T-helper 22 cell (primary cell): ENCODE data around the gene UNC13C.

Experiments
- DNase-seq: peaks from one replicate; pipeline ENCODE4 v3.0.0-alpha.2; 2020; ENCODE audit warnings: low read depth

Gene UNC13C

DNA sequence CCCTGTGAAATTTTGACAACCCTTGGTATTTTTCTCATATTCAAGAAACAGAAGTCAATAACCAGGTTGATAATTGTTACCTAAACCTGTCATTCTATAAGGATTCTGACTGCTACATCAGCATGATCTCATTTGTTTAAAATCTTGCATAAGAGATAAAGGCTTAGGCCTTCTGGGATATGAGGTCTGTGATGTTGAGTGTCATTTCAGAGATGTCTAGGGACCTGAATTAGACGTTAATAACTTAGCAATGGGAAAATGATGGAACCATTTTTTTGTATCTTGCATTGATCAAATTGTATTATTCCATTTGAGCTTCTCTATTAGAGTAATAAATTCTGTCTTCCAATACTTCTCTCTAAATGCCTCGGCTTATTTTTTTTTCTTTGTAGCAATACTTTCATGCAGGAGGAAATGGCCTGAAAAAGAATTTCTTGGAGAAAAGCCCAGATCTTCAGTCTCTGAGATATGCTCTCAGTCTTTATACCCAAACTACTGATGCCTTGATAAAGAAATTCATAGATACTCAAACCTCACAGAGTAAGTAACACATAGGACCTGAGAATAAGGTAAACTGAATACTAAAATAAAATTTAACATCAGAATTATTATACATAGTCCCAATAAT, 589.3 kb downstream of the UNC13C start:
- DNase-seq = no peak

DNA sequence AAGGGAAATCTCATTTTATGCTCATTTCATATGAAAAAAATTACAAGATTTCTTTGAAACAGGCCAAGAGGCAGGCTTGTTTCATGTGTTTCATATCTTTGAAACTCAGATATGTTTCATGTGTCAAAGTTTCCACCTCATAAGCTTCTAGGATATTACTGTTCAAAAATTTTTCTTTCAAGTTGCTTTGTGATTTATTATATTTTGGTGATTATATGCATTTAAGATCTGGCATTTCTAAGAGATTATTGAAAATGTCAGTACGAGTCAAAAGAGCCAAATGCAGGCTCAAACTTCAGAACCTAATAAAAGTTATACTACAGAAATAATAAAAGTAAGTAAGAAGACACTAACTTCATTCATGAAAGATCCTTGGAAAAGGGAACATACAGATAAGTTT, 590.1 kb downstream of the UNC13C start:
- DNase-seq = no peak

DNA sequence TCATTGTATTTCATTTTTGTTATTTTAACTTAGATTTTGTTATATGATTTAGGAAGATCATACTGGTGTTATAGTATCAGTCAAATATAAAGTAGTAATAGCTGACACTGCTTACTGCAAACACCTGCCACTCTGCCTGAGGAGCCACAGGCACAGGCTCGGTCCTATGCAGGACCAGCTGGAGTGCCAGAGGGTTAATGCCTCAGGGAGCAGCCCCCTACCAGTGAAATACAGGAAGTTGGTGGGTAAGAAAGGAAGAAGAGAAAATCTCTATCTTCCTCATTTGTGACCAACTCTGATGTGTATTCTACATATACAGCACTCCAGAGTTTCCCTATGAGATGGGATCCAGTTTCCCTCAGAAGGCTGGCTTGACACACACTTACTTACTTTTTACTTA, 593.3 kb downstream of the UNC13C start:
- no peak for DNase-seq

DNA sequence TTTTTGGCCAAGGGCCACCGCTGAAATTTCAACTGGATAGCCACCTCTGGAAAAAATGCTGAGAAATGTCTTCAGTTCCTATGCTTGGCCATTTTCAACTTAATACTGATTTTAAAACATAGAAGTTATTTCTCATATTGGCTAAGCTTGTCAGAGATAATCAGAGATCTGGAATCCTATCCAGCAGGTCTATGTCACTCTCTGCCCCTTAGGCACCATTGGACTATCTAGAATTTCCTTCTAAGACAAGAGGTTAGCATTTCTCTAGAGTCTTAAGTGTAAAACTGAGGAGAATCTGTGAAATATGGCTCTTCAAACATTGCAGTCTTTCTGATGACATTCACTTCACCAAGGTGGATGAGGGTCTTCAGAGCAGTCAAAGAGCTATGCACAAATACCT, 597.3 kb downstream of the UNC13C start:
- no peak for DNase-seq

DNA sequence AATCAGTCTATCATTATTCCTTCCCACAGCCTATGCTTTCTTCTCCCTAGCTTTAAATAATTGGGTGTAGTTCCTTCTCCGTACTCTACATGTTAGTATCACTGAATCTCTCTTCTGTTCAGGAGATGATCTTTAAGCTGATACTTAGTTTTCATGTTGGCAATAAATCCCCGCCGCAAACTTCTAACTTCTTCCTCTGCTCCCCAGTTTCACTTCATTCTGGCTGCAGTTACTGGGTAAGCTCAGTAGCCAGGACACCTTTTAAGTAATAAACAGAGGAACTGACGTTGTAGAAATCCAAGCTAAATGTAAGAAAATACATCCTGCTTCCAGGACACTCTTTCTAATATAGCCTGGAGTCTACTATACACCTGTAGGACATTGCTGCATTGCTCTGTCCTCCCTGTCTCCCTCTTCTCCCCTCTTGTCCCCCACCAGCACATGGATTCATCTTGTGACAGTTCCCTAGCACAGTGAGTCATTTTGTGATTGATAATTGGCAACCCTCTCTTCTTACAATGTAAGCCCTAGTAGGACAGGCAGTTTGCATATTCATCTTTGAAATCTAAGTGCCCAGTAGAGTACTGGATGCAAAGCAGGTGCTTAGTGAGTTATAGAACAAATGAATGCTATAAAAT, 598.2 kb downstream of the UNC13C start:
- DNase-seq = no peak

DNA sequence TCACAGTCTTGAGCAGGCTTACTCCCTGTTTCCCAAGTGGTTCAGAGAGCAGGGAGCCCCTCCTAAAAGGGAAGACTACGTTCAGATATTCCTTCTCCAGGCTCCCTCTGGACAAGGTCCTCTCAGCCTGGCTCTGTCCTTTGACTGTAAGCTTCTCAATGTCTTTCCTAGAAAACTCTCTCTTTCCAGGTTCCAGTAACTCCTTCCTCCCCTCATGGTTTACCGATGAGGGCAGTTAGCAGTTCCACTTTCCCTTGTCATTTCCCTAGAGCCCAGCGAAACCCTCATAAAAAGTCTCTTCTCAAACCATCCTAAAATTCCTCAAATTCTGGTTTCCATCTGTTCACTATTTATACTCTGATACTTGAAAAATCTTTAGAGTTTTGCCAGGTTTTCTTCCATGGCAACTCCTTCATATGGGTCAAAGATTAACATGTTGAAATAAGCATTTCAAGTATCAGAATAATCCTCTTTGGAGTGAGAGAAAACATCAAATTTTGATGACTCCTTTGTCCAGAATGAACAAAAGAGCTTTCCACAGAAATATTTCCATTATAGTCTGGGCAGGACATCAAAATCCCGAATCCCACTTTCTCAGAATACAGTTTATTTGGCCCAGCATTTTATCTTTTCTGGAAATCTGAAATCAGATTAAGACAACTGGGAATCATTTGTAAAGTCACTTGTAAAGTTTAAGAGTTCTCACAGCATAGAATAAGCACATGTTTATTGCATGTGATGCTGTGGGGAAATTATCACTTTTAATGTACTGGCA, 599.4 kb downstream of the UNC13C start:
- DNase-seq = no peak

DNA sequence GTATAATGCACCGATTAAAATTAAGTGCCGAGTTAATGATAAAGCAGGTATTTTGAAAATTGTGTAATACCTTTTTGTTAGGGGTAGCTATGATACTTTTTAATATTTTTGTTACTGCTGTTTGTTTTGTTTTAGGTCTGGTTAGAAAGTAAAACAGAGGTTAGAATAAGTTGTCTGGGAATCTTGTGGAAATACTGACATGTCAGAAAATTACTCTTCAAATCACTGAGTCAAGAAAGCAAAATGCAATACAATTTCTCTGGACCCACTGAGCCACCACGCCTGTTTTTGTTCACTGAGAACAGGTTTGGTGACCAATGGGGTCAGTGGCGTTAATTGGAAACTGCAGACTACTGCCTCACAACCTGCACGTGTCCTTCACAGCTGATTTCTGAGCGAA, 601.6 kb downstream of the UNC13C start:
- no peak for DNase-seq

DNA sequence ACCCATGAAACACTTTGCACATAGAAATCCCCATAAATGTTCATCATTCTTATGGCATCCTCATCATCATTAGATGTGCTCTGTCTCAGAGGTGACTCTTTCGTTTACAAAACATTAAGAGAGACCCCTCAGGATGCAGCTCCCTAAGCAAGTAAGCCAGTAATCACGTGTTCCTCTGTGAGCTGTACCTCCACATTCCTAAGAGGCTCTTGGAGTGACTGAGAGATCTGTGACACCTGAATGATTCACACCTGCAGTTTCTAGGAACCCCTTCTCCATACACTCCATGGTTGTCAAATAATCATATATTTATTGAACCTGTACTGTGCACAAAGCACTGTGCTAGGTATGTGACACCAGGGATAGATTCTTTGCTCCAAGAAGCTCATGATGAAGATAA, 602.4 kb downstream of the UNC13C start:
- DNase-seq = no peak

DNA sequence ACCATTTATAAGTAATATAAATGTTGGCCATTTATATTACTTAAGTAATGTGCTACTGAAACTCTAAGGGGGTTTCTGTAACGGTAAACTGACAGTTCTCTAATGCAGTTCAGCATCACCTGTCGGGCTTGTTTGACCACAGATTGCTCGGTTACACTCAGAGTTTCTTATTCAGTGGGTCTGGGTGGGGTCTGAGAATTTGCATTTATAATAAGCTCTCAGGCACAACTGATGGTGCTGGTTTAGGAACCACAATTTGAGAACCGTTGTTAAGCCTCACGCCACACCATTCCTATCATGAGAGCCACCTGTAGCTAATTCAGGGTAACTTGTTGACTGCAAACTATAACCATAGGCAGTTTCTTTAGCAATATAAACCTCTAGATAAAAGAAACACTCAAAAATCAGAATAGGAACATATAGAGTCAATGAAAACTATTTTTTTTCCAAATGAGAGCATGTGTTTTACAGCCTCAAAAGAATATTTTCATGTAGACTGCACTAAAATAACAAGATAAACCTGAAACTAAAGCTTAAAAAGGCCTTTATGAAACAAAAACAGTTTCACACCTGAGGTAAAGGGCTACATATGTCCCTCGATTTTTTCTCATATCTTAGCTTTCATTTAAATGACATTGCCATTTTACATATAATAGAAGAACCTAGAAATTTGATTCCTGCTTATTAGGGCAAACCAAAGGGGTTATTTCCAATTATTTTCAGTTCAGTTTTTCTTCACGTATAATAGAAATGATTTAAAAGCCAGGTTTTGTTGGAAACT, 604.8 kb downstream of the UNC13C start:
- DNase-seq = no peak

DNA sequence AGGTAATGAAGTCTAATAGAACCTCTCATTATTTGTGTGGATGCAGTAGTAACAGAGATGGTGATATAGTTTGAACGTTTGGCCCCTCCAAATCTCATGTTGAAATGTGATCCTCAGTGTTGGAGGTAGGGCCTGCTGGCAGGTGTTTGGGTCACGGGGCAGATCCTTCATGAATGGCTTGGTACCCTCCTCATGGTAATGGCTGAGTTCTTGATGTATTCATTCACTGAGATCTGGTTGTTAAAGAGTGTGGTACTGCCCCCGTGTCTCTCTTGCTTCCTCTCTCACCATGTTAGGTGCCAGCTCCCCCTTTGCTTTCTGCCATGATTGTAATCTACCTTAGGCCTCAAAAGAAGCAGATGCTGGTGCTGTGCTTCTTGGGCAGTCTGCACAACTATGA, 606.8 kb downstream of the UNC13C start:
- no peak for DNase-seq

DNA sequence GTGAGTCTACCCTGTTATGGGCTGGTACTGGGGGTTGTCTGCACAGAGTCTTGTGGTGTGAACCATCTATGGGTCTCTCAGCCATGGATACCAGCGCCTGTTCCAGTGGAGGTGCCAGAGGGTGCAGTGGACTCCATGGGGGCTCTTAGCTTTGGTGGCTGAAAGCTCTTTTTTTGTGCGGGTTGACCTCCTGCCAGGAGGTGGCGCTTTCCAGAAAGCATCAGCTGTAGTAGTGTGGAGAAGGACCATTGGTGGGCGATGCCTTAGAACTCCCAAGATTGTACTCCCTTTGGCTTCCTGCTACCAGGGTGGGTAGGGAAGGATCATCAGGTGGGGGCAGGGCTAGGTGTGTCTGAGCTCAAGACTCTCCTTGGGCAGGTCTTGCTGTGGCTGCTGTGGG, 615.9 kb downstream of the UNC13C start:
- no peak for DNase-seq

DNA sequence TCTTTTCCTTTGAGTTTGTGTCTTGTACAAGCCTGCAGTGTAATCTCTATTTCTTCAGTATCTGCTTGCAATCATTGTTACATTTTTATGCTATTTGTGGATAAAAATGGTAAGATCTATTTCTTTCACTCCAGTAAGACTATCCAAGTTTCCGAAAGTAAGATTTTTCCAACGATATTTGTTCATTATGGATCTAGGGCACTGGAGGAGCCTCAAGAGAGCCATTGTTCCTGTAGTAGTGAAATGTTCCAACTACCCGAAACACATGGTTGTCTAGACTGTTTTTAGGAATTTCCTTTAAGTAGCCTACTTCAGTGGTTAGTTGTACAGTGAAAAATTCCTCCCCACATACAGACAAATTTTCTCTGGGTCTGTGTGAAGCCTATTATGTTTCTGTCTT, 621.1 kb downstream of the UNC13C start:
- no peak for DNase-seq

DNA sequence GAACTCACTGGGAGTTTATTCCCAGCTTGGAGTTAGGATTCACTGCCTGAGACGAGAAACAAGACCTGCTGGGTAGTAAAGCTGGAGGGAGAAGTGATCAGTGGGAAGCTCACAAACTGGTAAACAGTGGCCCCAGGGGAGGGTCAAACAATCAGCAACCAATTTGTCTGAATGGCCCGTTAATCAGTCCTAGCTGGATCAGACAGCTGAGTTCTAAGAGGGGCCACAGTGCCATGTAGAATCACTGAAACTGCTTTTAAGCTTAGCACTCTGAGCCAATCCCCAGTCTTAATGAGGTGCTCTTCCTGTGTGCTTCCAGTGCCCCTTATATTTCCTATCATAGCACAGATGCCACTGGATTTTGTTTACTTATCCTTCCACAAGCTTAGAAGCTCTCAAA, 626.8 kb downstream of the UNC13C start:
- DNase-seq = no peak

DNA sequence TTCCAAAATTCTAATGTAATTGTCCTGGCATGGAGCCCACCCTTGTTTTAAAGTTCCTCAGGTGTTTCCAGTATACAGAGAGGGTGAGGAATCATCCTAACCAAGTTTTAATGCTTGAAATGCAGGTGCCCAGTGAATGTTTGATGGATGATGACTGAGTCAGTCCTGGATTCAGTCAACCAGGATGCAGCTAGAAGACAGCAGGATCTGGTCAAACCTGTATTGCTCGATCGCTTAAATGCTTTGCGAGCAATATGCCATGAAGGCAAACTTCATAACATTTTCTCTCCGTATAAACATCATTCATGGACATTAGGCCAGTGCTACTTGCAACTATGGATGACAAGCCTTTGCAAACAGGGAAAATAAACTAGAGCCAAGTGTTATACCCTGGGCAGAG, 627.3 kb downstream of the UNC13C start:
- DNase-seq = no peak

DNA sequence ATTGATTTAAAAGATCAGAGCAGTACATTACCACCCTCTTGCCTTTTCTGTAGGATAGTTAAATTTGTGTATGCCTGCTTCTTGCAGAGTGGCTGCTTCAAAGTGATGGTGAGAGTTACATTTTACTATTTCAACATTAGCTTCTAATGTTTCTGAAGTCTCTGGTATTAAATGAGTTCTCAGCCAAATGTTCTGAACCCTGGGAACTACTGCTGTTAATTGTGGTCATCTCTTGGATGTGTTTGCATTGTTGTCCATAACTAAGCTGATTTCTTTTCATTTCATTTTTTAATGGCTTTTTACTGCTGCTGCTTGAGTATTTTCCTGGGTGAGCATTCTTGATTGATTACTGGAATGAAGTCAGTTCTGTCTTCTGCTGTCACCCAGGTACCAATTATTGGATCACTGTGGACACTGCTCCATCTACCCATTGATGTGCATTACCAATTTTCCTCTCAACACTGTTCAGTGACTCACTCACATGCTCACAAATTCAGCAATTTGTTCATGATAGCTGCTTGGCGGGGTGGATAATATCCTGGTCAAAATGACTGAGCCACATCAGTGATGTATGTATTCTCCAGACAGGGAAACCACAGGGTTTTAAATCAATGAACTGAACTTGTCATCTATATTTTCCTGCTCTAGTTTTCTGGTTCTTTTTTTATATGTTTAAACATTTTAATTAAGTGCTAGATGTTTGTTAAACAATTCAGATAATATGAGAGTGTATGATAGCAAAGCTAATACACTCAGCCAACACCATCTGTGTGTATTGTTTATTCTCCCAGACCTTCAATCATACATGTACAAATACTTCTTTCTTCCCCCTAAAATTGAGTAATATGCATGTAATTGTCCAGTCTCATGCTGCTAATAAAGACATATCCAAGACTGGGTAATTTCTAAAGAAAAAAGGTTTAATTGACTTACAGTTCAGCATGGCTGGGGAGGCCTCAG, 630.9 kb downstream of the UNC13C start:
- DNase-seq = no peak

DNA sequence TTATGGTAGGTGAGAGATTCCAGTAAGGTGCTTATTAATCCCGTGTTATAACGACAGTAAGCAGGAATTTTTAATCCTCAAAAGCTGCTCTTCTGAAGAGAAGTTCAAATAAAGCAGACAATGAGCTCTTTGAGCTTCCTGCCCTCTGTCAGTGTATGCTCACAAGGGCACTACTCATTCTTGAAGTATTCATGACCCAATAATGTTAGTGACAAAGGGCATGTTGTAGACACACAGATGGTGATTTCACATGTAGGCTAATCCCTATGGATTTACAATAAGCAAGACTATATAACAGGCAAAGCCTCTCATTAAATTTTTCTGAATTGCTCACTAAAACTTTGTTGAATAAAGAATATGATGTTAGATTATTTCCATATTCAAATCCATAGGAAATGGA, 639.9 kb downstream of the UNC13C start:
- DNase-seq = no peak

DNA sequence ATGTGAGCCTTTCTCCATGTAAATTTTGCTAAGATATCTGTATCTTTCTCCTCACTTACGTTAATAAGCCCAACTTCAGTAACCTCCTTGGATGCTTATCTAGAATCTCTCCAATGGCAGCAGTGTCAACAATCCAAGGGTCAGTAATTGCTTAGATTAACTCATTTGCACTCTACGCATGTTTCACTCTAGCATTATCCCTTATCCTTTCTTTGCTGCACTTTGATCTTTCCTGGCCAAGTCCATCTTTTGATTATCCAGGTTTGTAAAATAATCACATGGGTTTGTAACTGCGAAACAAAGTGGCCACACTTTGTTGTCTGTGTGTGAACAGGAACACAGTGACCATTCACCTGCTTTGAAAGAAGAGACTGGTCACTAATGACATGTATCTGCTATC, 640.9 kb downstream of the UNC13C start:
- DNase-seq = no peak

DNA sequence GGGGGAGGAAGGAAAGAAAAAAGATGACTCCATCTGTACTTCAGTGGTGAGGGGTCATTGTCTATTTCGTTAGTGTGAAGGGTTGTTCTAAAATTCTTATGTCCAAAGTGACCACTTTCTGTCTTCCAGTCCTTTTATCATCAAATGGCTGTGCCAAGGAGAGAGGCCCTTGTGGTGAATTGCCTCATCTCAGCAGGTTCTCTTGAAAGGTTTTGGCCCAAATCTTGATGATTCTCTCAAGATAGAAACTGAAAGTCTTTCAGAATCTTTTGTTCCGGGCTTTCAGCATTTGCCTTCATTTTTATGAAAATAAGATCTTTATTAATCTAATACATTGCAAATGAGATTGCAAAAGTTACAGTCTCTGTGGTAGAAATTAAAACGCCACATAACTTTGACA, 642.7 kb downstream of the UNC13C start:
- DNase-seq = no peak

DNA sequence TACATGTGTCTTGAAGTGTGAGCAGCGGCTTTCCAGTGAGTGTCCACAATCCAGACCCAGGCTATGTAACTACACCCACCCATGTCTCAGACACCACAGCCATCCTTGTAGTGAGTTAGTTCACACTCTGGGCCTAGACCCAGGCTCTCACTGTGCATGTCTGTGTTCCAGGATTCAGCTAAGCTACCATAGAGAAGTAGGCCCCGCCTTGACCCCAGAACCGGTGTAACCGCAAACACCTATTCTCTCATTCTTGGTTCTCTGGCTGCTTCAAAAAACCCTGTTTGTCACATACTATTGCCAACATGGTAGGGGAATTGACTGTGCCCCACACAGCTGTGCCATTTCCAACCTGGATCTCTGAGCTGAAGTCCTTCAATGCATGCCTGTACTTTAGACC, 657.9 kb downstream of the UNC13C start:
- DNase-seq = no peak

DNA sequence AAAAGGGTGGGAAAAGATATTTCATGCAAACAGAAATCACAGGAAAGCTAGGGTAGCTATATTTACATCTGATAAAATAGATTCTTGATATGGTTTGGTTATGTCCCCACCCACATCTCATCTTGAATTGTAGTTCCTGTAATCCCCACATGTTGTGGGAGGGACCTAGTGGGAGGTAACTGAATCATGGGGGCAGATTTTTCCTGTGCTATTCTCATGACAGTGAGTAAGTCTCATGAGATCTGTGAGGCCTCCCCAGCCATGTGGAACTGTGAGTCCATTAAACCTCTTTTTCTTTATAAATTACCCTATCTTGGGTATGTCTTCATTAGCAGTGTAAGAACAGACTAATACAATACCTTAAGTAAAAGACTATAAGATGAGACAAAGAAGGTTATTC, 660.4 kb downstream of the UNC13C start:
- no peak for DNase-seq

DNA sequence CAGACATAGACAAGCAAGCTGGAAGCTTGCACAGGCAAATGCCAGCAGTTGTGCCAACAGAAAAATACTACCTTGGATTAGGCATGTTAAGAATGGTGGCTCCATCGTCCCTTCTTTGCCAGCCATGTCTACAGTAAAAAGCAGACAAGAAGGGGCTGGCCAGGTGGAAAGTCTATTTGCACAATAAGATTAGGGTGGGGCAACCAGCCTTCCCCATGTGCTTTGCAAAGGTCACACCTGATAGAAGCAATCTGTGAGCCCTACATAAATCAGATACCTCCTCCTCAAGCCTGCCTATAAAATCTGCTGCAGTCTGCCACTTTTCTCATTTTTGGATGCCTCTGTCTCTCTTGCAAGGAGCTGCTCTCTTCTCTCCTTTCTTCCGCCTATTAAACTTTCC, 662.6 kb downstream of the UNC13C start:
- no peak for DNase-seq

DNA sequence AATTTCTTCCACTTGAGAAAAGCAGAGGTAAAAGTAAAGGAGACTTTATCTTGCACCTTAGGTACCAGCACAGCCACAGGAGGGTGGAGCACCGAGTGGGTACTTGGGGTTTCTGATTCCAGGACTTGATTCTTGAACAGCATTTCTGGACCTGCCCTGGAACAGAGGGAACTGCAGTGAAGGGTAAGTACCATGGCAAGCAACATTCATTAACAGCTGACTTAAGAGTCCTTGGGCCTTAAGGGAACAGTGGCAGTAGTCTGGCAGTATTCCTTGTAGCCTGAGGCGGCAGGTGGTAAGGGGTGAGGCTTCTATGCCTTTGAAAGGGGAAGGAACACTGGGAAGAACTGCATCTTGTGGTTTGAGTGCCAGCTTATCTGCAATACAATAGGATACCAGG, 666.6 kb downstream of the UNC13C start:
- no peak for DNase-seq
